ENCODE measurements around the gene BATF. TPM values are rescaled to one million over a fixed set of nuclear protein-coding genes. Genes with fewer than 3 reads are reported as not detected.

BATF gene
- total and polyA plus RNA-seq, 7 experiments from 2014 or later = 6.8 to 70.0 (median 18.1) TPM

GRCh38 chr14:75525969-75526368, 3.7 kb downstream of the BATF start:
- H3K4me3 ChIP-seq (ENCODE audit: low read length) = no peak overlapping the region
- DNase-seq = no peak
- ChIA-PET POLR2A (interaction anchor here (1.0 to 7.3 kb wide), 2 partner anchors 11 to 15 kb away, joined by 3 to 51 read pairs; no protein-coding TSS in a partner anchor), CTCF (interaction anchor here (0.8 to 2.1 kb wide), 5 partner anchors 12 to 217 kb away, joined by 3 to 5 read pairs (median 3); no protein-coding TSS in a partner anchor)
- no peak overlapping the region for H3K27ac ChIP-seq (ENCODE audit: low read depth, low read length)
- Mint-ChIP-seq H3K4me3 (peak overlapping the region in 8 of 10 donors; percentile 4 to 81 (median 40)), H3K9me3 (peaks cover 0 to 6% (median 0%) of the 10 kb centered on the region in 11 donors), H3K4me1 (peaks cover 58 to 90% (median 77%) of the 10 kb centered on the region in 7 donors), H3K27ac (peak overlapping the region; percentile 4 to 99 (median 39)), H3K27me3 (no peaks in the 10 kb centered on the region), H3K36me3 (peaks cover 13 to 63% (median 42%) of the 10 kb centered on the region in 5 donors)
- no peaks in the 10 kb centered on the region for H3K9me3 ChIP-seq (ENCODE audit: control insufficient read depth in 2 of 3, low read length in 3 of 3)
- H3K4me1 ChIP-seq (ENCODE audit: control insufficient read depth in 2 of 2, insufficient read depth in 2 of 2, low read length in 2 of 2) = peaks cover 41 to 53% of the 10 kb centered on the region in 2 donors
- peaks cover 0 to 33% (median 0%) of the 10 kb centered on the region in 3 experiments for H3K36me3 ChIP-seq (ENCODE audit: control insufficient read depth in 2 of 3, insufficient read depth in 3 of 3, low read length in 3 of 3)
- intact Hi-C loops (cut with micrococcal nuclease) = no loop called here
- no peaks in the 10 kb centered on the region for H3K27me3 ChIP-seq (ENCODE audit: control insufficient read depth in 2 of 2, insufficient read depth in 2 of 2, low read length in 2 of 2)
- ATAC-seq = no peak

- Mint-ChIP-seq H3K27me3 (no peaks in the 10 kb centered on the region), H3K4me3 (peak overlapping the region in 4 of 10 donors; percentile 3 to 68 (median 26)), H3K4me1 (peaks cover 58 to 91% (median 79%) of the 10 kb centered on the region in 7 donors), H3K27ac (peak overlapping the region in 7 of 9 donors; percentile 6 to 68 (median 45)), H3K36me3 (peaks cover 17 to 72% (median 45%) of the 10 kb centered on the region in 5 donors), H3K9me3 (peaks cover 0 to 6% (median 0%) of the 10 kb centered on the region in 11 donors)
- no peaks in the 10 kb centered on the region for H3K27me3 ChIP-seq (ENCODE audit: control insufficient read depth in 2 of 2, insufficient read depth in 2 of 2, low read length in 2 of 2)
- POLR2A ChIA-PET = interaction anchor here (7.3 kb wide), 1 partner anchor 13 kb away, joined by 51 read pairs; no protein-coding TSS in a partner anchor
- H3K4me1 ChIP-seq (ENCODE audit: control insufficient read depth in 2 of 2, insufficient read depth in 2 of 2, low read length in 2 of 2) = peaks cover 31 to 46% of the 10 kb centered on the region in 2 donors
- no peaks in the 10 kb centered on the region for H3K9me3 ChIP-seq (ENCODE audit: control insufficient read depth in 2 of 3, low read length in 3 of 3)
- no peak for ATAC-seq
- CTCF ChIA-PET = interaction anchor here (0.6 to 2.1 kb wide), 3 partner anchors 50 to 129 kb away, joined by 3 to 5 read pairs (median 3); no protein-coding TSS in a partner anchor
- no peak for DNase-seq
- no peak overlapping the region for H3K4me3 ChIP-seq (ENCODE audit: low read length)
- intact Hi-C loops (cut with micrococcal nuclease) = no loop called here
- peak overlapping the region; percentile 5 for H3K27ac ChIP-seq (ENCODE audit: low read depth, low read length)
- H3K36me3 ChIP-seq (ENCODE audit: control insufficient read depth in 2 of 3, insufficient read depth in 3 of 3, low read length in 3 of 3) = peaks cover 0 to 41% (median 0%) of the 10 kb centered on the region in 3 experiments
Observed at GRCh38 chr14:75527449-75528163, 5.3 kb downstream of the BATF start.

GRCh38 chr14:75531256-75531655, 9.0 kb downstream of the BATF start:
- H3K9me3 Mint-ChIP-seq = peaks cover 0 to 6% (median 0%) of the 10 kb centered on the region in 11 donors
- H3K27ac ChIP-seq (ENCODE audit: low read depth, low read length) = no peak overlapping the region
- no peaks in the 10 kb centered on the region for H3K27me3 ChIP-seq (ENCODE audit: control insufficient read depth in 2 of 2, insufficient read depth in 2 of 2, low read length in 2 of 2)
- no peak overlapping the region for H3K4me3 ChIP-seq (ENCODE audit: low read length)
- peaks cover 2 to 27% of the 10 kb centered on the region in 2 donors for H3K4me1 ChIP-seq (ENCODE audit: control insufficient read depth in 2 of 2, insufficient read depth in 2 of 2, low read length in 2 of 2)
- H3K36me3 Mint-ChIP-seq = peaks cover 20 to 58% (median 44%) of the 10 kb centered on the region in 5 donors
- peak overlapping the region in 1 of 10 donors; percentile 38 for H3K4me3 Mint-ChIP-seq
- POLR2A ChIA-PET = interaction anchor here (1.8 kb wide), 1 partner anchor 10 kb away, joined by 14 read pairs; the partner anchor contains the start of gene BATF
- H3K27me3 Mint-ChIP-seq = no peaks in the 10 kb centered on the region
- intact Hi-C loops (cut with micrococcal nuclease) = no loop called here
- peaks cover 0 to 34% (median 0%) of the 10 kb centered on the region in 3 experiments for H3K36me3 ChIP-seq (ENCODE audit: control insufficient read depth in 2 of 3, insufficient read depth in 3 of 3, low read length in 3 of 3)
- peaks cover 34 to 71% (median 58%) of the 10 kb centered on the region in 7 donors for H3K4me1 Mint-ChIP-seq
- no peaks in the 10 kb centered on the region for H3K9me3 ChIP-seq (ENCODE audit: control insufficient read depth in 2 of 3, low read length in 3 of 3)
- CTCF ChIA-PET = interaction anchor here (0.9 to 1.6 kb wide), 2 partner anchors 11 to 25 kb away, joined by 3 read pairs; no protein-coding TSS in a partner anchor
- ATAC-seq = no peak
- H3K27ac Mint-ChIP-seq = peak overlapping the region in 8 of 9 donors; percentile 3 to 76 (median 46)
- DNase-seq = no peak

- Histone ChIP-seq H3K4me3 (ENCODE audit: low read length) (no peak overlapping the region), H3K4me1 (ENCODE audit: control insufficient read depth in 2 of 2, insufficient read depth in 2 of 2, low read length in 2 of 2) (peaks cover 0 to 21% of the 10 kb centered on the region in 2 donors), H3K36me3 (ENCODE audit: control insufficient read depth in 2 of 3, insufficient read depth in 3 of 3, low read length in 3 of 3) (peaks cover 0 to 28% (median 0%) of the 10 kb centered on the region in 3 experiments), H3K9me3 (ENCODE audit: control insufficient read depth in 2 of 3, low read length in 3 of 3) (no peaks in the 10 kb centered on the region), H3K27ac (ENCODE audit: low read depth, low read length) (no peak overlapping the region), H3K27me3 (ENCODE audit: control insufficient read depth in 2 of 2, insufficient read depth in 2 of 2, low read length in 2 of 2) (no peaks in the 10 kb centered on the region)
- Mint-ChIP-seq H3K36me3 (peaks cover 20 to 55% (median 39%) of the 10 kb centered on the region in 5 donors), H3K27me3 (no peaks in the 10 kb centered on the region), H3K9me3 (peaks cover 0 to 6% (median 0%) of the 10 kb centered on the region in 11 donors), H3K4me3 (peak overlapping the region in 1 of 10 donors; percentile 38), H3K4me1 (peaks cover 31 to 66% (median 53%) of the 10 kb centered on the region in 7 donors), H3K27ac (peak overlapping the region in 8 of 9 donors; percentile 7 to 76 (median 40))
- ChIA-PET CTCF (interaction anchor here (0.9 to 1.6 kb wide), 2 partner anchors 11 to 24 kb away, joined by 3 read pairs; no protein-coding TSS in a partner anchor), POLR2A (interaction anchor here (1.8 kb wide), 1 partner anchor 10 kb away, joined by 14 read pairs; the partner anchor contains the start of gene BATF)
- DNase-seq (no peak), ATAC-seq (no peak)
- intact Hi-C loops (cut with micrococcal nuclease) = loop anchor here in 1 of 2 donors (1.0 kb wide), 1 partner anchor 9 kb away; the partner anchor contains the start of gene BATF
Observed at GRCh38 chr14:75531660-75532317, 9.5 kb downstream of the BATF start.

- H3K4me3 Mint-ChIP-seq = peak overlapping the region in 1 of 10 donors; percentile 4
- H3K4me3 ChIP-seq (ENCODE audit: low read length) = no peak overlapping the region
- ATAC-seq (no peak), DNase-seq (no peak)
- H3K27ac Mint-ChIP-seq = peak overlapping the region in 8 of 9 donors; percentile 6 to 91 (median 53)
- H3K27me3 ChIP-seq (ENCODE audit: control insufficient read depth in 2 of 2, insufficient read depth in 2 of 2, low read length in 2 of 2) = no peaks in the 10 kb centered on the region
- peaks cover 0 to 1% (median 0%) of the 10 kb centered on the region in 11 donors for H3K9me3 Mint-ChIP-seq
- intact Hi-C loops (cut with micrococcal nuclease) = no loop called here
- peaks cover 10 to 41% (median 22%) of the 10 kb centered on the region in 5 donors for H3K36me3 Mint-ChIP-seq
- ChIA-PET POLR2A (interaction anchor here (1.0 to 1.8 kb wide), 2 partner anchors 8 to 9 kb away, joined by 6 read pairs; no protein-coding TSS in a partner anchor), CTCF (interaction anchor here (1.0 to 2.1 kb wide), 2 partner anchors 9 to 44 kb away, joined by 5 read pairs; partner anchors contain the start of gene FLVCR2)
- H3K9me3 ChIP-seq (ENCODE audit: control insufficient read depth in 2 of 3, low read length in 3 of 3) = no peaks in the 10 kb centered on the region
- H3K36me3 ChIP-seq (ENCODE audit: control insufficient read depth in 2 of 3, insufficient read depth in 3 of 3, low read length in 3 of 3) = peaks cover 0 to 14% (median 0%) of the 10 kb centered on the region in 3 experiments
- H3K27ac ChIP-seq (ENCODE audit: low read depth, low read length) = peak overlapping the region; percentile 43
- H3K27me3 Mint-ChIP-seq = no peaks in the 10 kb centered on the region
- H3K4me1 Mint-ChIP-seq = peaks cover 17 to 62% (median 44%) of the 10 kb centered on the region in 7 donors
- H3K4me1 ChIP-seq (ENCODE audit: control insufficient read depth in 2 of 2, insufficient read depth in 2 of 2, low read length in 2 of 2) = peaks cover 0 to 12% of the 10 kb centered on the region in 2 donors
Observed at GRCh38 chr14:75533791-75534555, 11.7 kb downstream of the BATF start.

All from naive thymus-derived CD4-positive, alpha-beta T cell (primary cell).